ENCODE measurements around the gene B4GALNT3.
A peak's percentile ranks its signal among the peaks of the same experiment; 100 is the strongest.

Gene B4GALNT3

GRCh38 chr12:467591-467990 is 7.9 kb downstream of the B4GALNT3 start:
- DNase-seq (ENCODE audit: low read depth, low spot score) = no peak

DNA sequence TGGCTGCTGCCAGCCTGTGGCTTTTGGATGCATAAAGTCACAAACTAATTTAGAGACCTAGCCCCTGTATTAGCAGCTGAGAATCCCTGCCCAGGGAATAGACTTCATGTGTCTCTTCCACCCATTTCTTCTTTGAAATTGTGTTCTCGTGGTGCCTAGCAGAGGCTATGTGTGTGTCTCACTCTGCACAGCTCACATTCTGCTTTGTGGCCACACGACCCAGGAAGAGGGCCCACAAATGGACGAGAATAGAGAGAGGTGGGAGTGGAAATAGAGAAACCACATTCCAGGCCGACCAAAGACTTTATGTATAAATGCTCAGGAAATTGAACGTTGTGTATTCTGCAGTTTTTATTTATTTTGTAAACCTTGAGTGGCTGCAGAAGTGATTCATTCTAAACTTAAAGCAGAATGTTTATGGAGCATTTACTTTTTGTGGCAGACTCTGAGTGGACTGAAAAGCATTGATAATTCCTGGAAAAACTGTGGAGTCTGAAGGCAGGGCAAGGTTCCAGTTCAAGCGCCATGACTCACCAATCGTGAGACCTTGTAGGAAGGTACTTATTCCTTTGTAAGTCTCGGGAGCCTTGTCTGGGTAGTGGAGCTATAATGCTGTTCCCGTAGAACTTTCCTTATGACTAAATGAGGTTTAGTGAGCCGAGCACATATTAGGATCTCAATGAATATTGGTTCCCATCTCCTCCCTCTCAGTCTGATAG is 9.1 kb downstream of the B4GALNT3 start:
- DNase-seq (ENCODE audit: low read depth, low spot score) = no peak

DNA sequence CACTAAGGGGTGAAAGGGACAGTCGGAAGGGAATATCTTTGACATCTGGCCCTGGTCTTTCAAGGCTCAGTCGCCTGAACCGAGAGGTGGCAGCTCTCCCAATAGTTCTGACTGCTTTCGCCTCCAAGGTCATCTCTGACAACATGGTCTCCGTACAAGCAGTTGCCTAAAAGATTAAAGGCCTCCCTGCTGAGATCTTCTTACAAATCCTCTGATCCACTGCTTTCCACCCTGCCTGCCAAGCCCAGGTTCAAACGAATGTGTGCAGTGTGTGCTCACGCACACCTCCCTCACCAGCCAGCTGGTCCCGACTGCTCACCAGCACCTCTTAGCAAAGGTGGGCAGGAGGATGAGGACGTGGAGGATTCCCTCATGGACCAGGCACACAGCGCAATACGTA is 10.4 kb downstream of the B4GALNT3 start:
- no peak for DNase-seq (ENCODE audit: low read depth, low spot score)

GRCh38 chr12:473198-473597 is 13.5 kb downstream of the B4GALNT3 start:
- DNase-seq (ENCODE audit: low read depth, low spot score) = no peak

DNA sequence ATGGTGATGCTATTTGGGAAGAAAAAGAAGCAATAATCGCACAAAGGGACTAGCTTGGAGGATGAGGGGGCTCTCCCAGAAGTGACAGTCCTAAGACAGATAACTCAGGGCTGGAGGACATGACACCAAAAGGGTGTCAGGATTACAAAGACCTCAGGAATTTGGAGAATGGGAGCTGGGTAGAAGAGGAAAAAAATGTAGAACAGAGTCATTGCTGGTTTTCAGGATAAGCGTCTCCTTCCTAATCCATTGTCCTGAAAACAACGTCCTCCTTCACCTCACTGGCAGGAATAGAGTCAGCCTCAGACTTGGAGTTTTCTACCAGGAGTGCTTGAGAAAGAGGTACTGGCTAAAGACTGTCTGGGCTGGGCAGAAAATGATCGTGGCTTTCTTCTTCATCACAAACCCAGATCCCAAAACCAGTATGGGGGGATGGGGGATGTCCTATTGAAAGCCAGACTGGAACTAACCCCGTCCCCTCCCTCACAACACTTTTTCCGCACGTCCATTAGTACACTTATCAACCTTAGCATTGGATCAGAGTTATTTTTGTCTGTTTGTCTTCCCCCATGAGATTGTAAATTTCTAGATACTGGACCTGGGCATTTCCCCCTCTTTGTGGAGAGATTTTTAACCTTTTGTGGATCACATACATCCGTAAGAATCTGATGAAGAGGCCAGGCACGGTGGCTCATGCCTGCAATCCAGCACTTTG is 14.3 kb downstream of the B4GALNT3 start:
- DNase-seq (ENCODE audit: low read depth, low spot score) = no peak

GRCh38 chr12:475286-475685 is 15.5 kb downstream of the B4GALNT3 start:
- no peak for DNase-seq (ENCODE audit: low read depth, low spot score)

DNA sequence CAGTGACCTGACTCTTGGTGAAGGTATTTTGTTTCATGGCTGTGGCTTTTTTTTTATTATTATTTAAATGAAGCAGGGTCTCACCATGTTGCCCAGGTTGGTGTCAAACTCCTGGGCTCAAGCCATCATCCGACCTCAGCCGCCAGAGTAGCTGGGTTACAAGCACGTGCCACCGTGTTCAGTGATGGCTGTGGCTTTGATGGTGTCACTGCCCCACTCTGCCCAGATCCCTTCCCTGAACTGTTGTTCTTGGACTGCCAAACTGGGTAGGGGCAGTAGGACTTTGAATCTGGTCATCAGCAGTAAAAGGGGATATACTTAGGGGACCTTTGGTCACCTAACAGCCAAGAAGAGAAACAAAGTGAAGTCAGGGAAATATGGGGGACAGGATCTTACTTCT is 19.4 kb downstream of the B4GALNT3 start:
- no peak for DNase-seq (ENCODE audit: low read depth, low spot score)

GRCh38 chr12:480831-481816 is 21.4 kb downstream of the B4GALNT3 start:
- peak; percentile 74 for DNase-seq (ENCODE audit: low read depth, low spot score)

- DNase-seq (ENCODE audit: low read depth, low spot score) = no peak
These were observed 22.3 kb downstream of the B4GALNT3 start for GRCh38 chr12:482061-482460.

DNA sequence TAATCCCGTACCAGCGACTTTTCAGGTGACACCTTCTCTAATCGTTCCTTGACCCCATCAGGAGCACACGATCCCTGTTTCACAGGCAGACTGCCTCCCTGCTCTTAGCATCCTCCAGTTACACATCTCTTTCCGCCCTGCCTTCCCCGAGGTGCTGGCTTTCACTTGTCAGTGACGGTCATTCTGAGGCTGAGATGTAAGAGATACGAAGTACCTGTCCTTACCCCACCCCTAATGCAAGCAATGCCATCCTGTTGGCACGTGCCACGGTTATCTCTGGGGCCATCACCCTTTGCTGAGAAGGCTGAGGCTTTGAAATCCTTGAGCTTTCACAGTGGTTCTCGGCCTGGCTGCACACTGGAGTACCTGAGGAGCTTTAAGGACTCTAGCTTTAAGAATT is 24.4 kb downstream of the B4GALNT3 start:
- no peak for DNase-seq (ENCODE audit: low read depth, low spot score)

- DNase-seq (ENCODE audit: low read depth, low spot score) = no peak
These were observed 30.5 kb downstream of the B4GALNT3 start for GRCh38 chr12:490260-490659.

DNA sequence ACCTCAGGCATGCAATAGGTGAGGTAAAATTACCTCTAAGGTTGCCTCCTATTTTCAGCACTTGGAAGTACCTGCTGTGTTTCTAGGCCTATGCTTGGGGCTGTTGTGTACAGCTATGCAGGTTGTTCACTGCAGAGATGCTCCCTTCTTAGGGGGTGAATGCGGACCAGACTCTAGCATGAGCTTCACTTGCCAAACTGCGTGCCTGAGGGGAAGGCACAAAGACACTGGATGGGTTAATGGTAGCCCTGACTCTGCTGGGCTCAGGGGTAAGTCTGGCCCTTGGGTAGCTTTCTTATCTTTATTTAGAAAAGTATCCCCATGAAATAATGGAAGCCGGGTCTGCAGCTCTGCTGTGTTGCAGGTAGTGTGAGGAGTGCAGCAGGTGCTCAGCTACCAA is 35.7 kb downstream of the B4GALNT3 start:
- no peak for DNase-seq (ENCODE audit: low read depth, low spot score)

GRCh38 chr12:496736-497135 is 37.0 kb downstream of the B4GALNT3 start:
- no peak for DNase-seq (ENCODE audit: low read depth, low spot score)

DNA sequence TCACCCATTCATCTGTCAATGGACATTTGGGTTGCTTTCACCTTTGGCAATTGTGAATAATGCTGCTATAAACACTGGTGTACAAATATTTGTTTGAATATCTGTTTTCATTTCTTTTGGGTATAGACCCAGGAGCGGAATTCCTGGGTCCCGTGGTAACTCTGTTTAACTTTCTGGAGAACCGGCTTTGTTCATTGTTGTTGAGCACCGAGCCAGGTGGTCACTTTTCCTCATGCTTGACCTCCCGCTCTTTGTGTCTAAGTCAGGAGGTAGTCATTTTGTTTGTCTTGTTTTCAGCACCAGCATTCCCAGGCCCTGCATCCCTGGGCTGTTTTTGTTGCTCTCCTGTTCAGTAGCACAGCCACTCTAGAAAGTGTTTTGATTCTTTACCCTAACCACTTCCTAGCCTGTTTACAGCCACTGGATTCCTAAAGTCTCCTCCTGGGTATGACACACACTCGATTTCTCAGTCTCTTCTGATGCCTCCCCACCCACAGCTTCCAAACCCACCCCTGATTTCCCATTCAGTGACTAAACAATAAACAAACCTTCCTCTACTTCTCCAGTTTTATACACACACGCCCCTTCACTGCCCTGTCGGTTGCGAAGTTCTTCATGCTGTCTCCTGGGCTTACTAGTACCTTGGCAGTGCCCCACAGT is 37.9 kb downstream of the B4GALNT3 start:
- DNase-seq (ENCODE audit: low read depth, low spot score) = no peak

DNA sequence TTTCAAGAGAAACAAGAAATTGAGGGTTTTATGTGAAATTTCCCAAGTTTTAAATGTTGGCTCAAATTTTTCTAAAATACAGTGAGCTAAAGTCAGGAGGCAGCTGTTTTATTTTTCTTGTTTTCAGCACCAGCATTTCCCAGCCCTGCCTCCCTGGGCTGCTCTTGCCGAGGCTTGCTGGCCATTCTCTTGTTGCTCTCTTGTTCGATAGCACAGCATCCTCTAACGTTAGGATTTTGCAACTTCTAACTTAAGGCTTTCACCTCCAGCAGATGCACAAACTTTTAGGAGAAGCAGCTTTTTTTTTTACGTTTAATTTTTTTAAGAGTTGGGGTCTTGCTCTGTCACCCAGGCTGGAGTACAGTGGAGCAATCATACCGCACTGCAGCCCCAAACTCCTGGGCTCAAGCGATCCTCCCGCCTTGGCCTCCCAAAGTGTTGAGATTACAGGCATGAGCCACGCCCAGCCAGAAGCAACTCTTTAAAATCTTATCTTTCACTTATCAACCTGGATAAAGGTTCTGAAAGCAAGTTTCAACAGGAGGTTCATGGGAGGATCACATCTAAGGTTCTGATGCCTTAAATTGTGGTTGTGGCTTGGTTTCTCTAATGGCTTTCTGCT is 40.2 kb downstream of the B4GALNT3 start:
- DNase-seq (ENCODE audit: low read depth, low spot score) = no peak

GRCh38 chr12:501722-502447 is 42.1 kb downstream of the B4GALNT3 start:
- no peak for DNase-seq (ENCODE audit: low read depth, low spot score)

- no peak for DNase-seq (ENCODE audit: low read depth, low spot score)
These were observed 43.5 kb downstream of the B4GALNT3 start for GRCh38 chr12:503111-503761.

- no peak for DNase-seq (ENCODE audit: low read depth, low spot score)
These were observed 45.5 kb downstream of the B4GALNT3 start for GRCh38 chr12:505221-505620.

DNA sequence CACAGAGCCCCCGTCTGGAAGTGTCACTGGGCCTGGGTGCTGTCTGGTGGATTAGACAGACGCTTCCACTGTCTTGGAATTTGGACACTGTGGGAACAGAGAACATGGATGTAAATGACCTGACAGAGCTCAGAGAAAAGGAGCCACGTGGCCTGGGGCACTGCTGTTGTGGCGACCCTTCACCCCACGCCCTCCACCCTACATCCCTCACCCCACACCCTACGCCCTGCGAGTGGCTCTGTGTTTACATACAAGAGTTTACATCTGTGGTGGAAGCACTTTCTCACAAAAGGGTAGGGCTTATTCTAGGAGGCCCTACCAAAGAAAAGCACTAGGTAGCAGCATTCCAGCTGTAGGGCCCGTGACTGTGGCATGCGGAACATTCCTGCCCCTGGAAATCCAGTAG is 47.7 kb downstream of the B4GALNT3 start:
- no peak for DNase-seq (ENCODE audit: low read depth, low spot score)

GRCh38 chr12:508145-508544 is 48.4 kb downstream of the B4GALNT3 start:
- DNase-seq (ENCODE audit: low read depth, low spot score) = no peak

Data from smooth muscle cell of the brain vasculature (primary cell).